ENCODE measurements around the gene ONECUT2.

The ONECUT2 gene

DNA sequence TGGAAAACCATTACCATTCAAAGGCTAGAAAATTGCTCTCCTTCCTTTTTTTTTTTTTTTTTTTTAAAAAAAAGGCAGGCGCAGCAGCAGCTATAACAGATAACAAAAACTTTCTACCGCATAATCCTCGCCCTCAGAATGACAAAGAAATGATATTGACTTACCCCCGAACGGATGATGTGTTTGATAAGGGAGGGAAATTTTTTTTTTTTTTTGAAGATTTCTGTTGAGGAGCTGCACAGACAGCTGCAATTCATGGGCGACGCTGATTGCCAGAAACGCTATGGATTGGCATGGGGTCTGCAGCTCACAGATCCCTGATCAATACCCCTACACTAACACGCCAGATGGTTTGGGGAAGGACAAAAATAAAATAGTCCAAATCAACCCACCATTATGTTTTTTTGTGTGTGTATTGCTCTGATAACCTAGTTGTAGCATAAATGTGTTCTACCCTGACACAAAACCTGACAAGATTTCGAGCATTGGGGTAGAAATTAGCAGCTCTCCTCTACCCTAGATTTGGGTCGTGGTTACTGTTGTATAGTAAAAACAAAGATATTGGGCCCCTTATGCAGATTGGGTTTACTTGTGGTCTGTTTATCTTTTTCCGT lies 3.6 kb upstream of the ONECUT2 start:
- no peak for DNase-seq

DNA sequence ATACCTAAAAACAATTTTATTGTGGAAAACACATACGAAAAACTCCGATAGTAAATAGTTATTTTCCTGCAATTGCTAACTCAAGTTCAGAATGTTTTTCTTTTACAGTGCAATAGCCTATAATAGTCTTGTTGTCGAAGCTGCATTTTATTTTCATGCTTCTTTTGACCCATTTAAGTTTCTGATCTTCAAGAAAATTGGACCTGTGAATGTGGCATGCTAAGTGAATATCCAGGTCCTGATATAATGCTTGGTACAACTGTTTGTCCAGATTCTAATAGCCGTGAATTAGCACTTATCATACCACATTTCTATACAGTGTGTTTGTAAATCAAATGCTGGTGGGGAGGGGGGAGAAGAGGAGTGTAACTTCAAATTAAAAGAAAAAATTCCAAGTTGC lies 3.0 kb upstream of the ONECUT2 start:
- no peak for DNase-seq

DNA sequence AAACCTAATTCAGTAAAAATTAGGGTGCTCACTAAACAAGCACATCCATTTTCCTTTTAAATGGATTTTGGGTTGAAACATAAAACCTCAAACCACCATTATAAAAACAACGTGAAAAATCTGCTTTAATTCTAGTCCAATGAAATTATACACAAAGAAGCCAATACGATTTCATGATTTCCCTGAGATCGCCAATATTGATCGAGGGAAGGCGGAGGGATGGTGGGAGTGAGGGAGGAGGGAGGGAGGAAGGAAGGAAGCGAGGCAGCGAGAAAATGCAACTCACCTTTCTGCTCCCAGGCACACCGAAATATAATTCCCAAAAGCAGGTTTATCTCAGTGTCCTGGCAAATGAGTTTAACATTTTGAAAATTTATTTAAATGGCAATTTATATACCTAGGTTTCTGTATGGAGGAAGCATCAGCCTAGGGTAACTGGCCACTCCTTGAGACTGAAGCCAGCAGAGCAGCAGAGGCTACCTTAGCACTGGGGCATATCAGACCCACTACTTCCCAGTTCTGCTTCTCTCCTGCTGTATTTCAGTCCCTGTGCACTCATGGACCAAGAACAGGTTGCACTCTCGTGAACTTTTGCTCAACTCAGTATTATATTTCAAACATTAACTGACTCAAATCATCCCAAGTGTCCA lies 2.3 kb upstream of the ONECUT2 start:
- no peak for DNase-seq

DNA sequence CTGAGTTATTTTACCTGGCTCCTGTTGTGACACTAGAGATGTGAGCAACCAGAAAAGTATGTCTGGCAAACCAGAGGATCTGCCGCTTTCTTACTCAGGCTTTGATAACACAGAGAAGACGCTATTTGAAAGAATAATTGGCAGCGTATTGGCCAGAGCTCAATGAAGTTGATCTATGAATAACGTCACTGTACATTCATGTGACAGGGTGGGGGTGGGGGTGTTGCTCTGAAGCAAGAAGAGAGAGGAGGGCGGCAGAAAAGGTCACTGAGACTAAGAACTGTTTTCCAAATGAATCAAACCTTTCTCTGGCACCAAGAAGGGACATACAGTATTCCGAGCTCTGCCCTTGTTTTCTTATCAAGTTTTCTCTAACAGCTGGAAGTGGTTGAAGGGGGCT lies 1.7 kb upstream of the ONECUT2 start:
- no peak for DNase-seq

DNA sequence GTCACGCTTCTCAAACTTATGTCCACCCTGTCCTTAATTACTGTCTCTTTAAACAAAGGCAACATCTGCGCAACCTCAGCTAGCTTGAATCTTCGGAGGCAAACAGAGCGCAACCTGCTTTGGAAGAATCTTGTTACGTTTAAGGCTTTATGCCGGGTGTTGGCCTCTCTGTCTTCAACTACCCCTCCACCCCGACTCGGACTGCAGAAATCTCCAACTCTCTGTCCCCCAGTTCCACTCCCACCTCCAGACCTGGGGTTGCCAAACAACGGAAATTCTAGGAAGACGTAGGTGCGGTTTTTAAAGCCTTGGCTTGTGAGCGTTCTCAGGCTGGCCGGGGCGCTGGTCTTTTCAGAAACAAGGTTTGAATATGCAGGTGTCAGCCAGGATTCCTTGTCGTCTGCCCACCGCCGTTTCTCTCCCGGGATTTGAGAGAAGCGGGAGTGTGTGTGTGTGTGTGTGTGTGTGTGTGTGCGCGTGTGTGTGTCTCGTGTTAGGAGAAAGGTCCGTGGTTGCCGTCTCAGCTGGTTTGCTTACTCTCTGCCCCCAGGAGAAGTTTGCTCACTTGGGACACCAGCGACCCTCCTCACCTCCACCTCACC lies 1.1 kb upstream of the ONECUT2 start:
- no peak for DNase-seq

DNA sequence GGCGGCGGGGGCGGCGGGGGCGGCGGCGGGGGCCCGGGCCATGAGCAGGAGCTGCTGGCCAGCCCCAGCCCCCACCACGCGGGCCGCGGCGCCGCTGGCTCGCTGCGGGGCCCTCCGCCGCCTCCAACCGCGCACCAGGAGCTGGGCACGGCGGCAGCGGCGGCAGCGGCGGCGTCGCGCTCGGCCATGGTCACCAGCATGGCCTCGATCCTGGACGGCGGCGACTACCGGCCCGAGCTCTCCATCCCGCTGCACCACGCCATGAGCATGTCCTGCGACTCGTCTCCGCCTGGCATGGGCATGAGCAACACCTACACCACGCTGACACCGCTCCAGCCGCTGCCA lies 644 bp downstream of the ONECUT2 start:
- DNase-seq: no peak

DNA sequence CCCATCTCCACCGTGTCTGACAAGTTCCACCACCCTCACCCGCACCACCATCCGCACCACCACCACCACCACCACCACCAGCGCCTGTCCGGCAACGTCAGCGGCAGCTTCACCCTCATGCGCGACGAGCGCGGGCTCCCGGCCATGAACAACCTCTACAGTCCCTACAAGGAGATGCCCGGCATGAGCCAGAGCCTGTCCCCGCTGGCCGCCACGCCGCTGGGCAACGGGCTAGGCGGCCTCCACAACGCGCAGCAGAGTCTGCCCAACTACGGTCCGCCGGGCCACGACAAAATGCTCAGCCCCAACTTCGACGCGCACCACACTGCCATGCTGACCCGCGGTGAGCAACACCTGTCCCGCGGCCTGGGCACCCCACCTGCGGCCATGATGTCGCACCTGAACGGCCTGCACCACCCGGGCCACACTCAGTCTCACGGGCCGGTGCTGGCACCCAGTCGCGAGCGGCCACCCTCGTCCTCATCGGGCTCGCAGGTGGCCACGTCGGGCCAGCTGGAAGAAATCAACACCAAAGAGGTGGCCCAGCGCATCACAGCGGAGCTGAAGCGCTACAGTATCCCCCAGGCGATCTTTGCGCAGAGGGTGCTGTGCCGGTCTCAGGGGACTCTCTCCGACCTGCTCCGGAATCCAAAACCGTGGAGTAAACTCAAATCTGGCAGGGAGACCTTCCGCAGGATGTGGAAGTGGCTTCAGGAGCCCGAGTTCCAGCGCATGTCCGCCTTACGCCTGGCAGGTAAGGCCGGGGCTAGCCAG lies 1.2 kb downstream of the ONECUT2 start:
- no peak for DNase-seq

DNA sequence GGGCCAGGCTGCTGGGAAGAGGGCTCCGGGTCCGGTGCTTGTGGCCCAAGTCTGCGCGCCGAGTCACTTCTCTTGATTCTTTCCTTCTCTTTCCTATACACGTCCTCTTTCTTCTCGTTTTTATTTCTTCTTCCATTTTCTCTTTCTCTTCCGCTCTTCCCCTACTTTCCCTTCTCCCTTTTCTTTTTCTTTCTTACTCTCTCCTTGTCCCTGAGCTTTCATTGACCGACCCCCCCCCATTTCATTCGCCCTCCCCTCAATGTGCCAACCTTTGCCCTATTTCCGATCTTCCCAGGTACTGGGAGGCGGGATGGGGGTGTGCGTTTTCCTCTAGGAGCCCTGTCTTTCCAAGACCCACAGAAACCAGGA lies 1.8 kb downstream of the ONECUT2 start:
- DNase-seq: no peak

DNA sequence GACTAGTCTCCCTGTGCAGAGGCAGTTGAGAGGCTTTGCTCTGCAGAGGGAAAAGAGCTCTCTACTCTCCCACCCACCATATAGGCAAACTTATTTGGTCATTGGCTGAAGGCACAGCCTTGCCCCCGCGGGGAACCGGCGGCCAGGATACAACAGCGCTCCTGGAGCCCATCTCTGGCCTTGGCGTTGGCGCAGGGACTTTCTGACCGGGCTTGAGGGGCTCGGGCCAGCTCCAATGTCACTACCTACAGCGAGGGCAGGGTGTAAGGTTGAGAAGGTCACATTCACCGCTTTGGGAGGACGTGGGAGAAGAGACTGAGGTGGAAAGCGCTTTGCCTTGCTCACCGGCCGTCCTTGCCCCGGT lies 2.2 kb downstream of the ONECUT2 start:
- DNase-seq: no peak

DNA sequence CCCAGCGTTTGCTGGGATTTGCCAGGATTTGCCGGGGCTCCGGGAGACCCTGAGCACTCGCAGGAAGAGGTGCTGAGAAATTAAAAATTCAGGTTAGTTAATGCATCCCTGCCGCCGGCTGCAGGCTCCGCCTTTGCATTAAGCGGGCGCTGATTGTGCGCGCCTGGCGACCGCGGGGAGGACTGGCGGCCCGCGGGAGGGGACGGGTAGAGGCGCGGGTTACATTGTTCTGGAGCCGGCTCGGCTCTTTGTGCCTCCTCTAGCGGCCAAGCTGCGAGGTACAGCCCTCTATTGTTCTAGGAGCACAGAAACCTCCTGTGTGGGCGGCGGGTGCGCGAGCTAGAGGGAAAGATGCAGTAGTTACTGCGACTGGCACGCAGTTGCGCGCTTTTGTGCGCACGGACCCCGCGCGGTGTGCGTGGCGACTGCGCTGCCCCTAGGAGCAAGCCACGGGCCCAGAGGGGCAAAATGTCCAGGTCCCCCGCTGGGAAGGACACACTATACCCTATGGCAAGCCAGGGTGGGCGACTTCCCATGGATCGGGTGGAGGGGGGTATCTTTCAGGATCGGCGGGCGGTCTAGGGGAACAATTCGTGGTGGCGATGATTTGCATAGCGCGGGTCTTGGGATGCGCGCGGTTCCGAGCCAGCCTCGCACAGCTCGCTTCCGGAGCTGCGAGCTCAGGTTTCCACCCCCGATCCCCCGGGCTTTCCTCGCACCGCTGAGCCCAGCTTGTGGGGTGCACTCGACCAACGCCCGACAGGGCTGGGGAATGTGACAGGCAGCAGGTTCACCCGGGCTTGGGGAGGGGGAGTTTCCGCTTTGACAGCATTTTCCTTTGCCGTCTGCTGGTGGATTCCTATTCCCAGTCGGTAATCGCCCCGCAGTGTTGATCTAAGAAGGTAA lies 2.8 kb downstream of the ONECUT2 start:
- peak; percentile 76 for DNase-seq

DNA sequence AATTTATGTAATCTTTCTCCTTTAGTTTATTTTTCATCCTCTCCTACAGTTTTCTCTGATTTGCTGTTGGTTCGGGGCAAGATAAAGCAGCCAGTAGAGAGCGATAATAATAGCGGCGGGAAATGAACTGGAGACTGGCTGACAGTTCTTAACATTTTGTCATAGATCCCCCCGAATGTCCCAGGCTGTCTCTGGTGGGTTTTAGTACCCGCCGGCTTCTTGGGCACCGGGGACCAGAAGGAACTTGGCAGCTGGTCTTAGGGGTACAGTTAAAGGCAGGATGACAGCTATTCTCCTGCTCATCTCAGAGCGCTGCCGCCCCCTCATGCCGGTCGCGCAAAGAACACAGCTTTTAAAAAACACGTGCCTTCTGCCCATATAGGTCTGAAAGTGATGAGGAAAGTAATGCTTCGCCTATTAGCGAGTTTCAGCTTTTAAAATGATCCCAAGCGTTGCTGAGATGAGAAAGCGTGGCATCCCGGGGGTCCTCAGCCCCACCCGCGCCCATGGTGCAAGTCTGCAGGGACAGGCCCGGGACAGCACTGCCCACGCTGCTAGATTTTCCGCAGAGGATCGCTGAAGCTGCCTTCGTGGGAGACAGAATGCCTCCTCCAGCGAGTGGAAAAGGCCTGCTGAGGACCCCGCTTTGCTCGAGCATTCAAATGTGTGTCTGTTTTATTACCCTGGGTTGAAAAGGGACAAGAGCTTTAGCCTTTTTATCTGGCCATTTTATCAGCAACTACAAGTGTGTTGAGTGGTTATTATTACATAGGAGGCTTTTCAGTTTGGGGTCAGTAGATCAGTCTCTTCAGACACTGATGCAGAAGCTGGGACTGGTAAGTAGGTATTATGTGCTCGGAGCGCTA lies 3.8 kb downstream of the ONECUT2 start:
- DNase-seq: no peak

DNA sequence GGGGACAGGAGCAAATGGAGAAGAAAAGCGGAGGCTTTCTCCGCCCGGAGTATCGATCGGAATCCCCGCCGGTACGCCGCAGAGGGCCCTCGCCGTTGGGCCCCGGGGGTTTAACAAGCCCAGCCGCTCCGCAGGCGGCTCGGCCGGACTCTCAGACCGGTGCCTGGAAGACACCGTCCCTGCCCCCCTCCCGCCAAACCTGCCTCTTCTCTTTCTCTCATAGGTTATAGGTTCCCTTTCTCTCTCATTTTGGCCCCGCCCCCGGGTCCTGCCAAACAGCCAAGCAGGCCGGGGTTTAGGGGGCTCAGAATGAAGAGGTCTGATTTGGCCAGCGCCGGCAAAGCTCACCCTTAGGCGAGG lies 4.4 kb downstream of the ONECUT2 start:
- no peak for DNase-seq

DNA sequence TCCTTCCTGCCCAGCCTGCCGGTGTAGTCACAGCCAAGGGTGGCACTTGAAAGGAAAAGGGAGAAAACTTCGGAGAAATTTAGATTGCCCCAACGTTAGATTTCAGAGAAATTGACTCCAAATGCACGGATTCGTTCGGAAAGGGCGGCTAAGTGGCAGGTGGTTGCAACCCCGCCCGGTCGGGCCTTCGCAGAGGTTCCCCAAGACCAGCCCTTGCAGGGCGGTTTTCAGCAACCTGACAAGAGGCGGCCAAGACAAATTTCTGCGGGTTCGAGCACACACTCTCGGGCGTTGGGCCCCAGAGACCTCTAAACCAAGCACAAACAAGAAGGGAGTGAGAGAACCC lies 4.8 kb downstream of the ONECUT2 start:
- DNase-seq: no peak

DNA sequence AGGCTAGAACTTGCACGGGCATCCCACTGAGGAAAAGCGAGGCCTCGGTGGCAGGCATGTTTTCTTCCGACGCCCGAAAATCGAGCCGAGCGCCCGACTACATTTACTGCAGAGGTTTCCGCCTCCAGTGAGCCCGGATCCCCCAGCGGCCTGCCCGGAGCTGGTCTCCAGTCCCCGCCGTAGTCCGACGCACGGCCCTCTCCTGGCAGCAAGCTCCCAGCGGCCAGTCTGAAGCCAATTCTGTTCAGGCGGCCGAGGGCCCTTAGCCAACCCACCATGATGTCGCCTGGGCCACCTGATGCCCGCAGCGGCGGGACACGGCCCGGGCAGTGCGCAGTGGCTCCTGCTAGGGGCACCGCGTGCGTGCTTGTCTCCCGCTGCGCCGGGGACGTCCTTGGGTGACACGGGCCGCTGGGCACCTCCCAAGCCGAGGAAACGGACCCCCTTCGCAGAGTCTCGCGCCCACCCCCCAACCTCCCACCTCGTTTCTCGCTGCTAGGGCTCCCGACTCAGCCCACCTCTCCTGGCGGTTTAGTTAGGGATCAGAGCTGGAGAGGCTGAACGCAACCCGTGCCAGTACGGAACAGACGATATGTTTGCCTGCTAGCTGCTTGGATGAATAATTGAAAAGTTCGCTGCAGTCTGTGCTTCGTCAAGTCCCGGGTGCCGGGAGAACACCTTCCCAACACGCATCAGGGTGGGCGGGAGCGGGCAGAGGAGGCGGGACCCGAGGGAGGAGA lies 5.3 kb downstream of the ONECUT2 start:
- no peak for DNase-seq

DNA sequence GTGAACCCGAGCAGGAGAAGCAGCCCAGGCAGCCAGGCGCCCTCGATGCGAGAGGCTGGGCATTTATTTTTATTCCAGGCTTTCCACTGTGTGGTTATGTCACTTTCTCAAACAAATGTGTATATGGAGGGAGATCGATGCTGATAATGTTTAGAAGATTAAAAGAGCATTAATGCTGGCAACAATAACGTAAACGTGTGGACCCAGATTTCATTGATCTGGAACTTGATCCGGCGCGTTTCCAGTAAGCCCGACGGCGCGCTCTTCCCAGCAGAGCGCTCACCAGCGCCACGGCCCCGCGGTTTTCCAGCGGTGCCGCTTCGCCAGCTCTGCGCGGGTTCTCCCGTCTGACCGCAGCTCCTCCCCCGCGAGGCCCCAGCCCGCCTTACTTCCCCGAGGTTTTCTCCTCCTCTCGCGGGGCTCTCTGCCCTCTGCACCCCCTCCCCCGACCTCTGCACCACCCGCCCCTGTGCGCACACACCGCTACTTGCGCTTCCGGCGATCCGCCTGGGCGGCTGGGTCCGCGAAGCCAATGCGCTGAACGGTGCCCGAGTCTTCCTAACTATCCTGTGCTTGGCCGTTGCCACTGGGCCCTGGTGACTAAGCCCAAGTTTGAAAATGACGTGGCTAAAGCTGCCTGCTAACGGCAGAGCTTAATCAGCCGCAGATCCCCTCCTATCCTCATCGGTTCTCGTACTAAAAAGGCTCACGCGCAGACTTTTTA lies 6.1 kb downstream of the ONECUT2 start:
- DNase-seq: no peak

DNA sequence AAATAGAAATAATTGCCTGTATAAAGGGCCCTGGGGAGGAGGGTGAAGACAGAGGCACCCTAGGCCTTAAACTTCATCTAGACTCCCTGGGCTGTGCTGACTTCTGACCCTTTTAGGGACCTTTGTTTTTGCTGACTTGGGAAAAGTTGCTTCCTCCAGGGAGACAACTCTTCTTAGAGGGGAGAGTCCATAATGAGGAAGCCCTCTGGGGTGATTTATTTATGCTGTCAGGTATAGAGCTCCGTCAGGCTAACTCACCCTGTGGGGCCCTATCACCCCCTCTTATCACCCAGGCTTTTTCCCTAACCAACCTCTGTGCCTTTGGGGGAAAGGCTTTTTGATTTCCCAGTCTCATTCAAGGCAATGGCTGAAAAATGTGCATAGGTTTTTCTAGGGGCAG lies 8.1 kb downstream of the ONECUT2 start:
- no peak for DNase-seq

DNA sequence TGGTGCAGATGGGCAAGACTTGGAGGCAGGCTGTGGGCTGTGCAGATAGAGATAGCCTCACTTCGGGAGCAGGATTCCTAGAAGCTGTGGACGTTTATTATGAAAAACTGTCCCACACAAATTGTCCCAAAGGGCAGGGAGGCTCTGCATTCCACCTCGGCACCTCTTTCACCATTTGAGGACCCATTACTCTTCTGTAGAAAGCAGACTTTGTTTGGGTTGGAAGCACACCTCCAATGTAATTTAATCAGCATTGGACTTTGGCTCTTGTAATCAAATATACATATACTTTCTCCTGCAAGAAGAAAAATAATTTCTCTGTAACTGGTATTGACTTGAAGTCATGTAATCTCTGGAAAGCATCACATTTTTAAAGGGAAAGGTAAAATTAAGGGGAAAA lies 8.5 kb downstream of the ONECUT2 start:
- DNase-seq: no peak

DNA sequence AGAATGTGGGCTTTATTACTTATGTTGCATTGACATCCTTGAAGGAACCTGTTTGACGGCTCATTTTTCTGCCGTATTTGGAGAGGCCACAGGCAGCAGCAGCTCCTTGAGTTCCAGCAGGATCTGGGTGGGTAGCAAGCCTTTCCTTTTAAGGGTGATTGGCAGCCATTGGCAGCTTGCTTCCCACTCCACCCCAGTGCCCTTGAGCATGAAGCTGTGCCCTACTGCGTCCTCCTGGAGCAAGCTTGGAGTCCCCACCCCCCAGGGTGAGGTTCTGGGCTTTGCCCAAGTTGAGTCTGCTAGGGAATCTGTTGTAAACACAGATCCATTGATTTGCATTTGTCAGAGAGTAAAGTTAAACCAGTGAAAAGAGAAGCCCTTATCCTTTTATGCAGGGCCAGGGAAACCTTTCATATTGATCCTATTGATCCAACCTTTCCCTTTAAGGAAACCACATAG lies 9.2 kb downstream of the ONECUT2 start:
- DNase-seq: no peak

DNA sequence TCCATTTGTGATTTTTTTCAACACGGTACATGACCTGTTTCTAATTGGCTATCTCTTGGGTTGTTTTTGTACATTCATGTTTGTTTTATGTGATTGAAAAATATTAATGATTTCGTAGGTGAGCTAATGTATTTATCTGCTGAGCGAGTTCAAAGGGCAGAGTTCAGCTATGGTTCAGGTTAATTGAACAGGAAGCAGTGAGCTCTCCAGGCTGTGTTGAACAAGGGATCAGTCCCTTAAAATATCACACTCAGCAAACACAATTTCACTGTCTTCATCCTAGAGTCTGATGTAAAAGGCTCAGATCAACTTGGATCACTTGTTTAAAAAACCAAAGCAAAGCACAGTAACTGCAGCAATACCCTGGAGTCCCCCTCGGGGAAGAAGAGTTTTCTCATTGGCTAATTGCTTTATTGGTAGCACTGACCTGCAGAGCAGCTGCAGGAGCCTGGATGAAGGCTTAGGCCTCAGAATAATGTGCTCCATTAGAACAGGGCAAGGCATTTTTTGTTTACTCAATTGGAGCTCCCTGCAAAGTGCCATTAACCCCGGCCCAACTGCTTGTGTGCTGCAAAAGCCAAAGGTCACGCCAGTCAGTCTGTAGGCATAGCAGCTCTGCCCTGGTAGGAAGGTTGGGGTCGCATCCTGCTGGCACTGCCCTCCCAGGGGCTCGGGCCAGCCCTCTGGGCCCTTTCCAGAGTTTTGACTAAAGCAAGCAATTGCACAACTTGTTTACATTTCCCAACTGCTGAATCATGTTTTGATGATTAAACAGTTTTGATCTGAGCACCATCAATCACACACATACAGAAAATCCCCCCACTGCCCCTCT lies 10.5 kb downstream of the ONECUT2 start:
- DNase-seq: no peak

DNA sequence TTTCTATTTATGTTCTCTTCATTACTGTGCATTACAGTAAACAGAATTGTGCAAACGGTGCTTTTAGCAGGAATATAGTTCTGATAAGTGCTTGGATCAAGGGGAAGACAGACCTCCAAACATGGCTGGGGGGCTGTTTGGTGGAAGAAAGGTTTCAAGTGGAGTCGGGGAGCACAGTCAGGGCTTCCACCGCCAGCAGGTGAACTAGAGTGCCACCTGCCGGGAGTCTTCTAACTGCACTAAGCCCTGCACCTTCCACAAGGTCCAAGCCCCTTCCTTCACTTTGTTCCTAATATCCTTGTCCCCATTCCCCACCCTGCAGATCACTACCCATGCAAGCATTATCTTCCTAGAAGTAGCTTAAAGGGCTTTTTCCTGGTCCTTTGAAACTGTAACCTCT lies 11.1 kb downstream of the ONECUT2 start:
- no peak for DNase-seq
